ENCODE measurements around the gene ECT2L. TPM values are rescaled to one million over a fixed set of nuclear protein-coding genes. Genes with fewer than 3 reads are reported as not detected.

ECT2L gene
- total RNA-seq, 1 experiment from 2014 or later: not detected

DNA sequence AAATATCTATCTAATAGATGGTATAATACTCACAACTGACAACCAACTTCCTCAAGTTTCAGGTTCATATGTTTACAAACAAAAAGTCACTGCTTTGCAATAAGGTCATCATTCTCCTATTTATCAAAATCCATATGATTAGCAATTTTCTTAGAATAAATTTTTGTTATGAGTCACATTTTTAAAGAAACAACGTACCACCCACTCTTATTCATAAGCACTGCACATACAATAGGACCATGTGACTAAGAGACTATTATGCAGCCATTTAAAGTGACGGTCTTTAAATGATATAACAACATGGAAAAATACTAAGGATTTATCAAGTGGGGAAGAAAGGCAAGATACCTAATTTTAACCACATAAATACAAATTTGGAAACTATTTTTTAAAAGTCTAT lies 152.1 kb downstream of the ECT2L start:
- Histone ChIP-seq H4K8ac (replicated peaks; ENCODE audit: insufficient read length, low read depth, low read length) (no peak overlapping the region), H4K91ac (ENCODE audit: insufficient read length, low read depth, low read length) (no peak overlapping the region), H3K4ac (ENCODE audit: low read depth, low read length) (no peak overlapping the region), H2BK120ac (ENCODE audit: low read depth, low read length, poor library complexity, severe bottlenecking) (no peak overlapping the region), H3K56ac (ENCODE audit: insufficient read length, low read depth, low read length) (no peak overlapping the region), H3K4me1 (ENCODE audit: insufficient read depth, low read length) (no peaks in the 10 kb centered on the region), H3K79me2 (ENCODE audit: insufficient read depth, low read length) (no peaks in the 10 kb centered on the region; the same call in 1 of the 2 replicates), H2BK12ac (ENCODE audit: insufficient read length, low read depth, low read length) (no peak overlapping the region), H4K20me1 (ENCODE audit: control insufficient read depth, insufficient read depth, insufficient read length) (peaks cover 2% of the 10 kb centered on the region), H2BK20ac (ENCODE audit: low read depth, low read length, poor library complexity, severe bottlenecking) (no peak overlapping the region), H3K27ac (ENCODE audit: insufficient read length, low read depth, low read length) (no peak overlapping the region), H3T11ph (ENCODE audit: low read length) (no peak overlapping the region), H3K27me3 (ENCODE audit: insufficient read depth, low read length) (no peaks in the 10 kb centered on the region), H2AK5ac (ENCODE audit: insufficient read length, low read length) (no peak overlapping the region), H3K23ac (ENCODE audit: insufficient read length, low read depth, low read length) (no peak overlapping the region), H3K23me2 (ENCODE audit: insufficient read length, low read depth, low read length, poor library complexity, severe bottlenecking) (no peaks in the 10 kb centered on the region), H4K5ac (ENCODE audit: insufficient read length, low read depth, low read length) (no peak overlapping the region), H3K14ac (ENCODE audit: insufficient read depth, low read length) (no peak overlapping the region), H3K79me1 (ENCODE audit: insufficient read depth, low read depth, low read length, poor library complexity, severe bottlenecking) (no peaks in the 10 kb centered on the region), H2BK5ac (ENCODE audit: insufficient read length, low read length) (no peak overlapping the region), H3K9me3 (ENCODE audit: control insufficient read depth, low read depth, low read length) (no peaks in the 10 kb centered on the region), H3K9ac (ENCODE audit: extremely low read depth, insufficient read length, low read length) (no peak overlapping the region), H3K18ac (ENCODE audit: insufficient read length, low read depth, low read length) (no peak overlapping the region), H2AFZ (ENCODE audit: low read length) (no peak overlapping the region), H3K4me2 (ENCODE audit: insufficient read depth, insufficient read length, low read length) (no peak overlapping the region), H2BK15ac (ENCODE audit: low read depth, low read length) (no peak overlapping the region)
- Mint-ChIP-seq H3K9me3 (no peaks in the 10 kb centered on the region), H3K27ac (0 out of 7 replicates have a peak overlapping the region, but pooled peaks of 1 of the 3 experiments have one; percentile 5), H3K4me1 (peaks cover 18 to 21% of the 10 kb centered on the region in 2 experiments), H3K4me3 (no peak overlapping the region), H3K36me3 (ENCODE audit: insufficient read depth in 1 of 3, low read depth in 3 of 3) (peaks cover 8 to 21% (median 20%) of the 10 kb centered on the region in 3 experiments; a peak in 6 of 7 replicates), H3K27me3 (ENCODE audit: low read depth) (no peaks in the 10 kb centered on the region)
- TF ChIP-seq, protein P1, sequence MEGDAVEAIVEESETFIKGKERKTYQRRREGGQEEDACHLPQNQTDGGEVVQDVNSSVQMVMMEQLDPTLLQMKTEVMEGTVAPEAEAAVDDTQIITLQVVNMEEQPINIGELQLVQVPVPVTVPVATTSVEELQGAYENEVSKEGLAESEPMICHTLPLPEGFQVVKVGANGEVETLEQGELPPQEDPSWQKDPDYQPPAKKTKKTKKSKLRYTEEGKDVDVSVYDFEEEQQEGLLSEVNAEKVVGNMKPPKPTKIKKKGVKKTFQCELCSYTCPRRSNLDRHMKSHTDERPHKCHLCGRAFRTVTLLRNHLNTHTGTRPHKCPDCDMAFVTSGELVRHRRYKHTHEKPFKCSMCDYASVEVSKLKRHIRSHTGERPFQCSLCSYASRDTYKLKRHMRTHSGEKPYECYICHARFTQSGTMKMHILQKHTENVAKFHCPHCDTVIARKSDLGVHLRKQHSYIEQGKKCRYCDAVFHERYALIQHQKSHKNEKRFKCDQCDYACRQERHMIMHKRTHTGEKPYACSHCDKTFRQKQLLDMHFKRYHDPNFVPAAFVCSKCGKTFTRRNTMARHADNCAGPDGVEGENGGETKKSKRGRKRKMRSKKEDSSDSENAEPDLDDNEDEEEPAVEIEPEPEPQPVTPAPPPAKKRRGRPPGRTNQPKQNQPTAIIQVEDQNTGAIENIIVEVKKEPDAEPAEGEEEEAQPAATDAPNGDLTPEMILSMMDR (conservative IDR thresholded peaks at IDR 0.05): no peak
- no CpG with 5 or more reads among the region's 2 CpGs for WGBS (ENCODE audit: extremely low coverage, insufficient read length, low lambda C conversion rate)
- no peak for DNase-seq
